ENCODE data around the gene ARID1B. TPM values are rescaled to one million over a fixed set of nuclear protein-coding genes. Genes with fewer than 3 reads are reported as not detected.

ARID1B gene
- total and polyA plus RNA-seq, 2 of the 4 experiments (the other 2 are of a cell fraction): 14.5 to 20.1 TPM

DNA sequence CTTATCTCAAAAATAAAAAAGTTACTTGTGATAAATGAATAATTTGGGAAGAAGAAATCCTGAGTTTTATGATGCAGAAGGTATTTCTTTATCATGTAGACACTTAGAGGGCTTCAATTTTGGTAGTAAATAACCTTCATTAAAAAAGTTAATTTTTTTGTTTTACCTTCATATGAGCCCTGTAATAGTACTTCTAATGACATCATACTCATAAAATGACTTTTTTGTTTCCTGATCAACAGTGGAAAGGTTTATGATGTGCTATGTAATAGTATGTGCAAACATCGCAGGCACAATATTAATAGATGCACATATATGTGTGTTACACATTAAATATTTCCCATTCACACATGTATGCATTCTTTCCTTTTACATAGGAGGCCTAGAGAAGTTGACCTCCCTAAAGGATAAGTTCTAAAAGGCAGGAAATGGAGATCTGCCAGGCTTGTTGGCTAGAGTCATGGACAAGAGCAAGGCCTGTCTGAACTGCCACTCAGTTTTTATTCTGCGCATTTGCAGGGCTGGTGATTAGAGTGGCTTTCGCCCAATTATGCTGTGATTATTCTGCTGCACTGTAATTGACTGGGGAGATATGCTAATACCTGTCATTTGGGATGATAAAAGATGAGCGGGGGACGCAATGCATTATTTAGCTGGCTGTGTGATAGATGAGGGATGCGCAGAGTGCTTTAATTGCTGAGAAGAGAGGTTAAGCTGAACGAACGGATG is 273.5 kb downstream of the ARID1B start:
- Histone ChIP-seq H3K14ac (replicated peaks; ENCODE audit: low read depth, low read length) (no peak overlapping the region), H3K4me2 (ENCODE audit: low read depth, low read length) (no peak overlapping the region), H3K18ac (ENCODE audit: low read depth, low read length) (no peak overlapping the region), H2AK9ac (replicated peaks; ENCODE audit: low read depth, low read length, poor library complexity) (no peak overlapping the region), H2BK5ac (ENCODE audit: low read depth, low read length, poor library complexity, severe bottlenecking) (no peak overlapping the region), H3K4me1 (ENCODE audit: control insufficient read depth, insufficient read depth, low read length) (peaks cover 3% of the 10 kb centered on the region), H4K8ac (ENCODE audit: low read depth in 2 of 2, low read length in 2 of 2) (no peak overlapping the region), H2AFZ (replicated peaks; ENCODE audit: low read length, poor library complexity) (no peak overlapping the region), H3K79me1 (ENCODE audit: low read depth in 1 of 2, low read length in 2 of 2) (peaks cover 39 to 54% of the 10 kb centered on the region in 2 experiments), H3K9me3 (ENCODE audit: control insufficient read depth, insufficient read depth, low read length) (peaks cover 2% of the 10 kb centered on the region), H3K4me3 (ENCODE audit: insufficient read depth, low read depth, low read length) (no peak overlapping the region), H4K5ac (ENCODE audit: low read depth, low read length) (no peak overlapping the region), H3K9me1 (ENCODE audit: insufficient read depth, low read length) (peaks cover 10% of the 10 kb centered on the region; the same call in 1 of the 2 replicates), H3K36me3 (ENCODE audit: control insufficient read depth, insufficient read depth, low read length) (peaks cover 3% of the 10 kb centered on the region; the same call in 1 of the 2 replicates), H3K23ac (ENCODE audit: low read depth, low read length) (no peak overlapping the region), H2BK15ac (ENCODE audit: low read depth, low read length) (no peak overlapping the region), H2AK5ac (ENCODE audit: low read depth, low read length) (no peak overlapping the region), H3K4ac (ENCODE audit: low read depth, low read length) (no peak overlapping the region), H3K27me3 (ENCODE audit: control insufficient read depth, insufficient read depth, low read length) (no peaks in the 10 kb centered on the region), H2BK120ac (ENCODE audit: low read depth, low read length) (no peak overlapping the region), H3K56ac (ENCODE audit: extremely low read depth, insufficient read depth, low read length) (no peak overlapping the region), H2BK20ac (ENCODE audit: low read depth, low read length) (no peak overlapping the region), H3K27ac (ENCODE audit: insufficient read depth, low read length) (no peak overlapping the region), H3K9ac (ENCODE audit: low read depth, low read length) (no peak overlapping the region), H4K20me1 (ENCODE audit: insufficient read depth, low read length) (0 out of 2 replicates have a peak, but pooled peaks cover 4% of the 10 kb centered on the region), H4K91ac (ENCODE audit: insufficient read depth, low read depth, low read length) (no peak overlapping the region)
- dilution Hi-C loops (cut with HindIII; ENCODE audit: low sequenced_read_pairs, unreplicated experiment): no loop called here
- in situ Hi-C loops (cut with MboI; ENCODE audit: low sequenced_read_pairs): no loop called here
- ChIA-PET CTCF (no interaction called here), POLR2A (ENCODE audit: unreplicated experiment) (no interaction called here)
- WGBS, 2 experiments (ENCODE audit: extremely low coverage in 2 of 2, insufficient read length in 1 of 2): 65 to 100% methylated on average over 2 of the region's 8 CpGs
- no TSS peak for BruUV-seq (replicated peaks)
- ATAC-seq (ENCODE audit: low read depth): no peak
- intact Hi-C loops (cut with micrococcal nuclease): no loop called here
- no peak for TF ChIP-seq BHLHE40 (IDR thresholded peaks at IDR 0.05; ENCODE audit: low read depth, low read length)
- TF ChIP-seq, protein P1, sequence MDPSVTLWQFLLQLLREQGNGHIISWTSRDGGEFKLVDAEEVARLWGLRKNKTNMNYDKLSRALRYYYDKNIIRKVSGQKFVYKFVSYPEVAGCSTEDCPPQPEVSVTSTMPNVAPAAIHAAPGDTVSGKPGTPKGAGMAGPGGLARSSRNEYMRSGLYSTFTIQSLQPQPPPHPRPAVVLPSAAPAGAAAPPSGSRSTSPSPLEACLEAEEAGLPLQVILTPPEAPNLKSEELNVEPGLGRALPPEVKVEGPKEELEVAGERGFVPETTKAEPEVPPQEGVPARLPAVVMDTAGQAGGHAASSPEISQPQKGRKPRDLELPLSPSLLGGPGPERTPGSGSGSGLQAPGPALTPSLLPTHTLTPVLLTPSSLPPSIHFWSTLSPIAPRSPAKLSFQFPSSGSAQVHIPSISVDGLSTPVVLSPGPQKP (IDR thresholded peaks at IDR 0.05; ENCODE audit: borderline replicate concordance, low read depth, low read length): no peak
- no peak for TF ChIP-seq MAZ (IDR thresholded peaks at IDR 0.05; ENCODE audit: borderline replicate concordance, low read depth, low read length)
- no peak for TF ChIP-seq FOS (IDR thresholded peaks at IDR 0.05; ENCODE audit: low read depth, low read length)
- TF ChIP-seq RCOR1 (IDR thresholded peaks at IDR 0.05; ENCODE audit: insufficient replicate concordance, low read length): no peak
- TF ChIP-seq, protein P2, sequence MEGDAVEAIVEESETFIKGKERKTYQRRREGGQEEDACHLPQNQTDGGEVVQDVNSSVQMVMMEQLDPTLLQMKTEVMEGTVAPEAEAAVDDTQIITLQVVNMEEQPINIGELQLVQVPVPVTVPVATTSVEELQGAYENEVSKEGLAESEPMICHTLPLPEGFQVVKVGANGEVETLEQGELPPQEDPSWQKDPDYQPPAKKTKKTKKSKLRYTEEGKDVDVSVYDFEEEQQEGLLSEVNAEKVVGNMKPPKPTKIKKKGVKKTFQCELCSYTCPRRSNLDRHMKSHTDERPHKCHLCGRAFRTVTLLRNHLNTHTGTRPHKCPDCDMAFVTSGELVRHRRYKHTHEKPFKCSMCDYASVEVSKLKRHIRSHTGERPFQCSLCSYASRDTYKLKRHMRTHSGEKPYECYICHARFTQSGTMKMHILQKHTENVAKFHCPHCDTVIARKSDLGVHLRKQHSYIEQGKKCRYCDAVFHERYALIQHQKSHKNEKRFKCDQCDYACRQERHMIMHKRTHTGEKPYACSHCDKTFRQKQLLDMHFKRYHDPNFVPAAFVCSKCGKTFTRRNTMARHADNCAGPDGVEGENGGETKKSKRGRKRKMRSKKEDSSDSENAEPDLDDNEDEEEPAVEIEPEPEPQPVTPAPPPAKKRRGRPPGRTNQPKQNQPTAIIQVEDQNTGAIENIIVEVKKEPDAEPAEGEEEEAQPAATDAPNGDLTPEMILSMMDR (conservative IDR thresholded peaks at IDR 0.05; ENCODE audit: low read depth, low read length): no peak
- TF ChIP-seq, protein P3, sequence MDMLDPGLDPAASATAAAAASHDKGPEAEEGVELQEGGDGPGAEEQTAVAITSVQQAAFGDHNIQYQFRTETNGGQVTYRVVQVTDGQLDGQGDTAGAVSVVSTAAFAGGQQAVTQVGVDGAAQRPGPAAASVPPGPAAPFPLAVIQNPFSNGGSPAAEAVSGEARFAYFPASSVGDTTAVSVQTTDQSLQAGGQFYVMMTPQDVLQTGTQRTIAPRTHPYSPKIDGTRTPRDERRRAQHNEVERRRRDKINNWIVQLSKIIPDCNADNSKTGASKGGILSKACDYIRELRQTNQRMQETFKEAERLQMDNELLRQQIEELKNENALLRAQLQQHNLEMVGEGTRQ (IDR thresholded peaks at IDR 0.05; ENCODE audit: low read depth, low read length): no peak
- no peak for TF ChIP-seq MAFK (IDR thresholded peaks at IDR 0.05; ENCODE audit: low read depth, low read length)
- TF ChIP-seq POLR2A (IDR thresholded peaks at IDR 0.05; ENCODE audit: low read depth, low read length): no peak
- TF ChIP-seq MXI1 (IDR thresholded peaks at IDR 0.05; ENCODE audit: borderline replicate concordance, low read depth, low read length): no peak
- TF ChIP-seq CEBPB (IDR thresholded peaks at IDR 0.05; ENCODE audit: low read depth, low read length): no peak
- no peak for TF ChIP-seq NFE2L2 (IDR thresholded peaks at IDR 0.05; ENCODE audit: low read depth, low read length)
- TF ChIP-seq RFX5 (IDR thresholded peaks at IDR 0.05; ENCODE audit: low read depth, low read length): no peak
- TF ChIP-seq SMC3 (IDR thresholded peaks at IDR 0.05; ENCODE audit: low read depth, low read length): no peak
- no peak for TF ChIP-seq CHD1 (IDR thresholded peaks at IDR 0.05; ENCODE audit: low read depth, low read length)
- DNase-seq: no peak

Data from IMR-90 (cell line).